CD4-positive, alpha-beta T cell (primary cell): Measurements from ENCODE around the gene ANO8. TPM values are rescaled to one million over a fixed set of nuclear protein-coding genes. Genes with fewer than 3 reads are reported as not detected.
A peak's percentile ranks its signal among the peaks of the same experiment; 100 is the strongest.

Experiments used
- ATAC-seq: fragments of 200-7000 bp; cut with Tn5 transposase; one replicate; pipeline ENCODE4 v1.10.0; 2022; ENCODE audit warnings: mild to moderate bottlenecking; ENCODE audit not compliant: poor library complexity
- CTCF ChIA-PET: fragments of 350-600 bp; sonication (Branson Sonifier 250); formaldehyde crosslinking; loops from one replicate; lab custom pipeline; 2021; ENCODE audit warnings: antibody characterized with exemption, inconsistent platforms; lab: Charles Lee
- POLR2A ChIA-PET: fragments of 350-600 bp; sonication (Branson Sonifier 250); formaldehyde crosslinking; loops from one replicate; lab custom pipeline; 2021; ENCODE audit warnings: antibody characterized with exemption, inconsistent platforms; lab: Charles Lee
- DNase-seq, 14 experiments: peaks; one replicate each; pipeline ENCODE4 v3.0.0-alpha.2; 2013 to 2020; ENCODE audit warnings: mixed read lengths in 2 of 14
- H3K27ac ChIP-seq, 2 donors: one replicate each; pipeline versions ENCODE4 v1.5.1 to v1.7.0; 2013; ENCODE audit warnings: low read length in 2 of 2, low read depth in 1 of 2, mild to moderate bottlenecking in 1 of 2
- H3K27me3 ChIP-seq, 2 experiments: 1 replicate in 1 of 2; 2 replicates in 1 of 2; pipeline versions ENCODE4 v1.6.1 to v1.7.0; 2013; ENCODE audit warnings: low read length in 2 of 2, control low read depth in 1 of 2, mild to moderate bottlenecking in 1 of 2, moderate library complexity in 1 of 2; ENCODE audit not compliant: insufficient read depth in 2 of 2, control insufficient read depth in 1 of 2
- H3K36me3 ChIP-seq: one replicate; pipeline ENCODE4 v1.6.1; 2013; ENCODE audit warnings: low read length, control low read depth; ENCODE audit not compliant: insufficient read depth
- H3K4me1 ChIP-seq: one replicate; pipeline ENCODE4 v1.6.1; 2013; ENCODE audit warnings: low read length, control low read depth; ENCODE audit not compliant: insufficient read depth
- H3K4me3 ChIP-seq: one replicate; pipeline ENCODE4 v1.5.1; 2013; ENCODE audit warnings: mild to moderate bottlenecking, low read length, moderate library complexity
- H3K9me3 ChIP-seq, 2 experiments: 1 replicate in 1 of 2; 2 replicates in 1 of 2; pipeline versions ENCODE4 v1.6.1 to v1.7.0; 2013; ENCODE audit warnings: low read length in 2 of 2, mild to moderate bottlenecking in 2 of 2, control low read depth in 1 of 2, moderate library complexity in 1 of 2; ENCODE audit not compliant: control insufficient read depth in 1 of 2, insufficient read depth in 1 of 2
- H3K27ac Mint-ChIP-seq: one replicate; pipeline ENCODE4 v1.8.0; 2020; ENCODE audit warnings: mixed read lengths
- H3K27me3 Mint-ChIP-seq: one replicate; pipeline ENCODE4 v1.8.0; 2021; ENCODE audit warnings: mixed read lengths
- H3K36me3 Mint-ChIP-seq: one replicate; pipeline ENCODE4 v1.8.0; 2021; ENCODE audit warnings: low read depth, mixed read lengths
- H3K4me1 Mint-ChIP-seq: one replicate; pipeline ENCODE4 v1.8.0; 2021; ENCODE audit warnings: low read depth, mixed read lengths
- H3K4me3 Mint-ChIP-seq: one replicate; pipeline ENCODE4 v1.8.0; 2020; ENCODE audit warnings: mild to moderate bottlenecking, mixed read lengths
- H3K9me3 Mint-ChIP-seq: one replicate; pipeline ENCODE4 v1.8.0; 2020; ENCODE audit warnings: mixed read lengths
- CTCF ChIP-seq: fragments of 200-600 bp; IDR thresholded peaks from one replicate; pipeline ENCODE4 v1.8.0; 2022; ENCODE audit warnings: antibody characterized with exemption, mild to moderate bottlenecking
- intact Hi-C, 2 experiments: fragments of 100-400 bp; cut with DNase I in 1 of 2; cut with micrococcal nuclease in 1 of 2; formaldehyde crosslinking; loops; one replicate each; pipeline versions ENCODE4 v1.15.1 to v1.9.0; 2023 to 2025; cut with DNase I, micrococcal nuclease
- total RNA-seq, 174 experiments: library from RNA in 2 of 174; stranded (reverse) in 2 of 174; gene quantifications; one replicate each; pipeline ENCODE4 v1.2.3 and lab custom pipeline; 2021 to 2026

The ANO8 gene
- total RNA-seq, 2 experiments from 2014 or later: 15.3 TPM

- no peak for TF ChIP-seq CTCF
- ChIA-PET POLR2A (interaction anchor here (0.9 to 4.0 kb wide), 8 partner anchors 11 to 117 kb away, joined by 5 to 31 read pairs (median 9); partner anchors contain the start of genes ABHD8, BABAM1, DDA1 and MRPL34), CTCF (interaction anchor here (1.0 to 1.9 kb wide), 3 partner anchors 28 to 56 kb away, joined by 3 to 11 read pairs (median 3); partner anchors contain the start of gene MRPL34)
- Mint-ChIP-seq H3K36me3 (peaks cover 16% of the 10 kb centered on the region), H3K9me3 (no peaks in the 10 kb centered on the region), H3K27me3 (no peaks in the 10 kb centered on the region), H3K27ac (no peak overlapping the region), H3K4me1 (peaks cover 45% of the 10 kb centered on the region), H3K4me3 (peak overlapping the region; percentile 74)
- Histone ChIP-seq H3K9me3 (no peaks in the 10 kb centered on the region), H3K27me3 (no peaks in the 10 kb centered on the region), H3K36me3 (peaks cover 2% of the 10 kb centered on the region), H3K4me1 (peaks cover 64% of the 10 kb centered on the region), H3K27ac (no peak overlapping the region), H3K4me3 (no peak overlapping the region)
- DNase-seq (peak in 6 of 14 experiments; percentile 20 to 77 (median 26)), ATAC-seq (no peak)
- intact Hi-C loops: no loop called here
Observed at GRCh38 chr19:17332677-17333581, 1.7 kb downstream of the ANO8 start.

- TF ChIP-seq CTCF: no peak
- ChIA-PET CTCF (interaction anchor here (1.1 to 1.9 kb wide), 3 partner anchors 27 to 54 kb away, joined by 3 to 11 read pairs (median 5); partner anchors contain the start of gene MRPL34), POLR2A (interaction anchor here (1.5 to 4.0 kb wide), 4 partner anchors 11 to 40 kb away, joined by 5 to 27 read pairs (median 9); partner anchors contain the start of genes DDA1 and MRPL34)
- intact Hi-C loops: no loop called here
- H3K27me3 ChIP-seq: no peaks in the 10 kb centered on the region
- H3K36me3 ChIP-seq: peaks cover 2% of the 10 kb centered on the region
- H3K36me3 Mint-ChIP-seq: peaks cover 13% of the 10 kb centered on the region
- peaks cover 63% of the 10 kb centered on the region for H3K4me1 ChIP-seq
- ATAC-seq (no peak), DNase-seq (no peak)
- no peak overlapping the region for H3K4me3 ChIP-seq
- peaks cover 43% of the 10 kb centered on the region for H3K4me1 Mint-ChIP-seq
- H3K27ac Mint-ChIP-seq: no peak overlapping the region
- H3K9me3 ChIP-seq: no peaks in the 10 kb centered on the region
- no peaks in the 10 kb centered on the region for H3K27me3 Mint-ChIP-seq
- H3K27ac ChIP-seq: no peak overlapping the region
- no peaks in the 10 kb centered on the region for H3K9me3 Mint-ChIP-seq
- peak overlapping the region; percentile 74 for H3K4me3 Mint-ChIP-seq
Observed at GRCh38 chr19:17332360-17332676, 2.3 kb downstream of the ANO8 start.

- Mint-ChIP-seq H3K4me1 (peaks cover 33% of the 10 kb centered on the region), H3K36me3 (peaks cover 9% of the 10 kb centered on the region), H3K4me3 (peak overlapping the region; percentile 73), H3K27me3 (no peaks in the 10 kb centered on the region), H3K9me3 (no peaks in the 10 kb centered on the region), H3K27ac (peak overlapping the region; percentile 14)
- H3K4me1 ChIP-seq: peaks cover 56% of the 10 kb centered on the region
- DNase-seq: peak in 1 of 14 experiments; percentile 23
- no peak overlapping the region for H3K27ac ChIP-seq
- H3K27me3 ChIP-seq: no peaks in the 10 kb centered on the region
- intact Hi-C loops: no loop called here
- POLR2A ChIA-PET: interaction anchor here (3.5 kb wide), 1 partner anchor 21 kb away, joined by 29 read pairs; the partner anchor contains the start of gene DDA1
- CTCF ChIA-PET: interaction anchor here (1.4 kb wide), 1 partner anchor 38 kb away, joined by 5 read pairs; no protein-coding TSS in a partner anchor
- no peak overlapping the region for H3K4me3 ChIP-seq
- ATAC-seq: no peak
- H3K9me3 ChIP-seq: no peaks in the 10 kb centered on the region
- TF ChIP-seq CTCF: no peak
- peaks cover 2% of the 10 kb centered on the region for H3K36me3 ChIP-seq
Observed at GRCh38 chr19:17331045-17331558, 3.6 kb downstream of the ANO8 start.
